AG10803 (cell line): ENCODE results near the gene GPN1.

ENCODE experiments used
- DNase-seq: peaks from one replicate; pipeline ENCODE4 v3.0.0; 2010; ENCODE audit warnings: low read depth
- H3K4me3 ChIP-seq: 2 replicates; pipeline ENCODE4 v1.5.1; 2011; ENCODE audit warnings: mild to moderate bottlenecking, low read length, control low read depth
- CTCF ChIP-seq: conservative IDR thresholded peaks from 2 replicates; pipeline ENCODE4 v1.5.1; 2011; ENCODE audit warnings: mild to moderate bottlenecking, low read length, control low read depth, inconsistent platforms

The GPN1 gene

GRCh38 chr2:27634291-27634690 is 5.4 kb downstream of the GPN1 start:
- DNase-seq, result no peak
- TF ChIP-seq CTCF, result no peak
- no peak overlapping the region for H3K4me3 ChIP-seq

- H3K4me3 ChIP-seq, result no peak overlapping the region
- no peak for DNase-seq
Measured at GRCh38 chr2:27636766-27637165, 7.9 kb downstream of the GPN1 start.

GRCh38 chr2:27638037-27638637 is 9.3 kb downstream of the GPN1 start:
- no peak overlapping the region for H3K4me3 ChIP-seq
- peak; percentile 77 for DNase-seq
- no peak for TF ChIP-seq CTCF

More at GRCh38 chr2:27636766-27637165, 7.9 kb downstream of the GPN1 start:
- no peak for TF ChIP-seq CTCF

GRCh38 chr2:27638709-27639108 is 9.9 kb downstream of the GPN1 start:
- H3K4me3 ChIP-seq, result no peak overlapping the region
- TF ChIP-seq CTCF, result no peak
- DNase-seq, result peak; percentile 88

- no peak for DNase-seq
- H3K4me3 ChIP-seq, result no peak overlapping the region
- no peak for TF ChIP-seq CTCF
Measured at GRCh38 chr2:27640722-27641245, 11.9 kb downstream of the GPN1 start.

GRCh38 chr2:27645197-27645596 is 16.3 kb downstream of the GPN1 start:
- no peak overlapping the region for H3K4me3 ChIP-seq
- TF ChIP-seq CTCF, result no peak
- DNase-seq, result no peak

- TF ChIP-seq CTCF, result no peak; the same call in 1 of the 2 replicates
- DNase-seq, result peak; percentile 37
- H3K4me3 ChIP-seq, result no peak overlapping the region
Measured at GRCh38 chr2:27647289-27647688, 18.4 kb downstream of the GPN1 start.
